Glomerular endothelial cell (primary cell): ENCODE measurements around the gene SLC13A2. TPM values are rescaled to one million over a fixed set of nuclear protein-coding genes. Genes with fewer than 3 reads are reported as not detected.

Experiments
- DNase-seq: peaks from one replicate; pipeline ENCODE4 v3.0.0-alpha.2; 2011; ENCODE audit warnings: low read depth, low spot score; ENCODE audit errors: extremely low read depth
- total RNA-seq: library from RNA; depleted of rRNA; stranded (reverse); fragments of >200 nt; gene quantifications from 2 replicates; pipeline ENCODE4 v1.2.3, GENCODE V29; 2015

Gene SLC13A2
- total RNA-seq, 1 donor from 2014 or later: not detected

DNA sequence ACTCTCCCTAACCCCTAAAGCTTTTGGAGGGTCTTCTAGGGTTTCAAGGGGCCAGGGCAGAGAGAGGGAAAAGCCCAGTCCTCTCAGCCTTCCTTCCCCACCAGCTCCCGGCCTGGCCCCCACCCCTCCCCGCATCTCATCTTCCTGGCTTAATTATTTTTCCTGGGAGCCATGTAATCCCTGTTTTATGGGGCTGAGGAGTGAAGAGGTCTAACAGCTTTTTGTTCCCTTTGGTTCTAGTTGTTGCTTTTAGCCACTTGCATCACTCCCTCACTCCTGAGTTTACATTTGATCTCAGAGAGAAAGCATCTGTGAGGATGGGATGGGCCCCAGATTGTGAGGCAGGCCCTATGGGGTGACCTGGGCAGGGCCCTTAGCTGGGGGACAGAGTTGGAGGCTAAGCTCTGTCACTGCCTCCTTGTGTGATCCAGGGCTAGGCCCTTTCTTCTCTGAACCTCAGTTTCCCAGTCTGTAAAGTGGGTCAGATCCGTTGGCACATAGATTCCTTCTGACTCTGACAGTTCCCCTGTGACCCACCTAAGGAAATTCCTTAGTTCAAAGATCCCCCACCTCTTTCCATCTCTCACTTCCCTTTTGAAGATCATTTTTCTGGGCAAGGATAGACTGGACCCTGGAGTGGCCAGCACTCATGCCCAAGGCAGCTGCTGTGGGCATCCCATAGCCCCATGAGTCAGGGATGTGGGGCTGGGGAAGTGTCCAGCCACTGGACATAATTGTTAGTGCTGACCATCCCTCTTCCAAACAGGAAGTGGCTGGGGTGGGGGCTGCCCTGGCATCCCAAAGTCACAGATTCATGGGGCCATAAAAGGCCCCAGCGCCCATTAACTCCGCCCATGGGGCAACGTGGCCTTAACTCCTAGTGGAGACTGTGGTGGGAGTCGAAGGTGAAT is 58.9 kb downstream of the SLC13A2 start:
- no peak for DNase-seq

DNA sequence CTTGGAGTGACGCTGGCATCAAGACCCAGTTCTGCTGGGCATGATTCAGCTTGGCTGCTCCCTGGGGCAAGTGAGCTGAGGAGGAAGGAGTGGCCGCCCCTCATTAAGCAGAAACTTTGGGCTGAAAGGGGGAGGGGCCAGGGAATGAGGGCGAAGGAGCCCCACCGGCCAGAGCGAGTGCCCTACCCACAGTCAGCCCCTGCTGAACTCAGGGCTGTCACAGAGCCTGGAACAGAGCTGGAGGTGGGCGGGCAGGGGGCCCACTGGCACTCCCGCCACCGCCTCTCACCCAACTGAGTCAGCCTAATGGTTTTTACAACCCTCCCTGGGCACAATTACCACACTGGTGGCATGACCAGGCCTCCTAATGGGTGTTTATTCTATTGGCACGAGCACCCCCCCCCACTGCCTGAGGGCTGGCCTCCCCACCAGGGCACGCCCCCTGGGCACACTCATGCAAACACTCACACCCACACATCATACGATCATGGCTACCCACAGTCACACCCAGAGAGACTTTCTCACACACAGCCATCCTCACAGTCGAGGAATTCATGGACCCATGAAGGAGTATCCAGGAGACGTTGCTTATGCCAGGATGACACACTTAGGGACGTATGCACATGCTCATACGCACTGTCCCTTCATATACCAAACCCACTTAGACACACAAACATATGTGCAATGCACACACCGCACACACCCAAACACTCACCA is 59.8 kb downstream of the SLC13A2 start:
- DNase-seq: no peak

DNA sequence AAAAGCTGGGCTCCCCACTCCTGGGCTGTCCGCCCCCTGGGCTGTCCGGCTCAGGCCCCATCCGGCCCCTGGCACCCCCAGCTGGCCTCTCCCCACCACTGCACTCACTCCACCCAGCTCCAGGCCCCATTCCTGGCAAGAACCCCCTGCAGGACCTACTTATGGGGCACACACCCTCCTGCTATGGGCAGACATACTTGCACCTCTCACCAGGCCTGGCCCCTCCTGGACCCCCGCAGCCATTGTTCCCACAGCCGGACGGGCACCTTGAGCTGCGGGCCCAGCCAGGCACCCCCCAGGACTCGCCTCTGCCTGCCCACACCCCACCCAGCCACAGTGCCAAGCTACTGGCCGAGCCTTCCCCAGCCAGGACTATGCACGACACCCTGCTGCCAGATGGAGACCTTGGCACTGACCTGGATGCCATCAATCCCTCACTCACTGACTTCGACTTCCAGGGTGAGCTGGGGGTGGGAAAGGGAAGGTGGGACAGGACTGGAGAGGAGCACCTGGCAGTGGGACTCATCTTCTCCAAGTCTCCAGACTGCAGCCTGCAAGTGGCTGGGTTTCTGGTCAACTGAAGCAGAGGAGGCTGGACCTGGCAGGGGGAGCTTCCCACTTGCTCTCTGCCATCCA is 61.4 kb downstream of the SLC13A2 start:
- DNase-seq: no peak

DNA sequence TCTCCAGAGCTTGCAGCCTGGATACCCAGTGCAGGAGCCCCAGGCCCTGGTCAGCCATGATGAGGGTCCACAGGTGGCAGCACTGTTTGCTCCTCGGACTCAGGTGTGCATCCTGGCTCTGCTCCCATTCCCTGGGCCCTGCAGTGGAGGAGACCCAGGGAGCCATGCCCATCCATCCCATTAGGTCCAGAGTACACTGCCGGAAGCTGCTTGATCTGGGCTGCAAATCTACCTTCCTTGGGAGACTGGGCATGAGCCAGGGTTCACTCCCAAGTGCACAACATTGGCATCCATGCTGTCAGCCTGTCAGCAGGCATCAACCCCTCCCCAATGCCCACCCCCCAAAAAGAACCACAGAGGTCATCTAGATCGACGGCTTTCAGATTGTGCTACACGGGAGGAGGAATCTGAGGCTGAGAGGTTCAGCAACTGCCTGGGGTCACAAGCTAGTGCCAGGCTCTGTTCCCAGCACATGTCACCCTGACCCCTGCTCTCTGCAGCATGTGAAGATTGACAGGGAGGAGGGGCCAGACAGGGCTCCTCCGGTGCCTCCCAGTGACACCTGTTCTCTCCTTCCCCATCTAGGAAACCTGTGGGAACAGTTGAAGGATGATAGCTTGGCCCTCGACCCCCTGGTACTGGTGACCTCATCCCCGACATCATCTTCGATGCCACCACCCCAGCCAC is 63.2 kb downstream of the SLC13A2 start:
- no peak for DNase-seq

DNA sequence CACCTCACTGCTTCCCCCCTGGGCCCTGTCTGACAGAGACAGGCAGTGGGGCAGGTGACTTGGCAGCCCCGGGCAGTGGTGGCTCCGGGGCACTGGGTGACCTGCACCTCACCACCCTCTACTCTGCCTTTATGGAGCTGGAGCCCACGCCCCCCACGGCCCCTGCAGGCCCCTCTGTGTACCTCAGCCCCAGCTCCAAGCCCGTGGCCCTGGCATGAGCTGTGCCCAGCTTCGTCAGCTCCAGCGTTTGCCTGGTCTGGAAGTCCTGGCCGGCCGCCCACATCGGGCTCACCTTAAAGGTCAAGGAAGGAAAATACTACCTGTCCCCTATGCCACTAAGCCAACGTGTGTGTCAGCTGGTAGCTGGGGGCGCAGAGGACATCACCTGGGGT is 63.8 kb downstream of the SLC13A2 start:
- no peak for DNase-seq

DNA sequence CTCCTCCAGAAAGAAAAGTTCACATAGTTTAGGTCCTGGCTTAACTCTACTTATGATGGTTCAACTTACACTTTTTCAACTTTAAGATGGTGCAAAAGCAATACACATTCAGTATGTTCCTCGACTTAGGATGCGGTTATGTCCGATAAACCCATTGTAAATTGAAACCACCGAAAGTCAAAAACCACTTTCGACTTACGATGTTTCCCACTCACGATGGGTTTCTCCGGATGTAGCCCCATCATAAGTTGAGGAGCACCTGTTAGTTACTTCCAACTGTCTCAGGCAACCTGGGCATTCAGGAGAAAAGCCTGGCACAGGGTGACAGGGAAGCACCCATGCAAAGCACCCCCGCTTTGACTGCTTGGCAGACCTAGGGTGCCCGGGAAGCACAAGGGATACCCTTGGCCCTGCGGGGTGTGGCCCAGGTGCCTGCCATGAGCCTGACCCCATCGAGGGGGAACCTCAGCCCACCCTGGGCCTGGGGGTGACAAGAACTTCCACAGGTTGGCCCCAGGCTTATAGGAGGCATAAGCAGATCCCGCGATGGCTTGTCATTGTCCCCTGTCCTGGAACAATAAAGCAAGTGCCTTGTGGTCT is 65.0 kb downstream of the SLC13A2 start:
- DNase-seq: no peak

DNA sequence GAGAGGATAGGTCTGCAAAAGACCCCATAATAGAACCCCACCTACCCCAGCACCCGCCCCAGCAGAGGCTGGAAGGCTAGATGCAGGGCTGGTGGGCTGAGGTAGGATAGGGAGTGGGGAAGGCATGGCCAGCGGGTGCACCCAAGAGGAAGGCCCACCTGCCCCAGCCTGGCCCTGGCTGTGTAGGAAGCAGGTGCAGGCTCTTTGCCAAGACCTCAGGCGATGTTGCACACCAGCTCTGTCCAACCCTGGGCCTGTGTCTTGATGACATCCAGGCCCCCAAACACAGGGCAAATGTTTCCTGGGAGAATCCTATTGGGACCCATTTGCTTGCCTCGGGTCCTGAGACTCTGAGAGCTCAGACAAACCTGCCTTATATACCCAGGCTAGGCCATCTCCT is 66.8 kb downstream of the SLC13A2 start:
- no peak for DNase-seq

DNA sequence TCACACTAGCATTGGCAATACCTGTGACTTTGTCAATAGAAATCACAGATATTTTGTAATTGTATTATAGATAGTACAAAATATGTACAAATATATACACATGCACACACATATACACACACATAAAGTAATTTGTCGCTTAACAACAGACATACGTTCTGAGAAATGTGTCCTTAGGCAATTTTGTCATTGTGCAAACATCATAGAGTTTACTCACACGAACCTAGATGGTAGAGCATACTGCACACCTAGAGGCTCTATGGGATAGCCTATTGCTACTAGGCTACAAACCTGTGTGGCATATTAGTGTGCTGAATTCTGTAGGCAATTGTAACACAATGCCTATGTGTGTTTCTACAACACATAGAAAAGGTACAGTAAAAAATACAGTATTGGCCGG is 68.0 kb downstream of the SLC13A2 start:
- DNase-seq: no peak

DNA sequence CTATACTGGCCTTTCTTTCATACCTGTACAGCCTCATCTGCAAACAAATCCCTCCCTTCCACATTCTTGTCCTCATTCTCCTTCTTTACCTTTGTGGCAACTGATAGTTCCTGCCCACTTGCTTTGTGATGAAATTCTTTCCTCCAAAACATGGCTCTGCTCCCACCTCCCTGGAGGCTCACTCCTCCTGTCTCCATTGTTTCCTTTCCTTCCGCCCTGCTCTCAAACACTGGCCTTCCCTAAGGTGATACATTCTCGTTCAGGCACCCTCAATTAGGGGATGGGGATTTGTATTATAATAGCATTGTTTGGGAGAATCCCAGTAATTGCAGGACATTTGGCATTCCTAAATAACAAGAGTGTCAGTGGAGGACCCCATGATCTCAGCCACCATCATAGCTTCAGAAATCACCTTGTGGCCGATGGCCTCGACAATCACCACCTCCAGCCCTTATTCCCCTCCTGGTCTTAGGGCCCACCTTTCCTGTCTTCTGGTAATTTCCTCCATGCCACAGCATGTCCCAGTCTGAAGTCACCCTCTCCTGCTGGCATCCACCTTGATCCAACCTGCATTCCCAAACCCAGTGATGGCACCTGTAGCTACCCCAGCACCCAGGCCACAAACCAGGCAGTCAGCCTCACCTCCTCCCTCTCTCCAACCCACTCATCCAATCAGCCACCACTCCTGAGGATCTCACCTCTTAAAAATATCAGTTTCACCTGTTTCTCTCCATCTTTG is 71.1 kb downstream of the SLC13A2 start:
- DNase-seq: no peak

DNA sequence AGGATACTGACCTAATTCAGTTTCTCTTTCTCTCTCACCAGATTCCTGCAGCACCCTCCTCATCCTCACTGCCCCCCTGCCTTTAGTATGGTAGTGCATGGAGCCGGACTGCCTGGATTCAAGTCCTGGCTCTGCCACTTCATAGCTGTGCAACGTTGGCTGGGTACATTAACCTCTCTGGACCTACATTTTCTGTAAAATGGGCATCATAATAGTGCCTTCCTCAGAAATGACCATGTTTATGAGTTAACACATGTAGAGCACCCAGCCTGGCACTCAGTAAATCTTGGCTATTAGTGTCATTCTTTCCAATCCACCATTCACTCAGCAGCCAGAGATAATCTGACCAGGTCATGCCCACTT is 71.7 kb downstream of the SLC13A2 start:
- DNase-seq: no peak

DNA sequence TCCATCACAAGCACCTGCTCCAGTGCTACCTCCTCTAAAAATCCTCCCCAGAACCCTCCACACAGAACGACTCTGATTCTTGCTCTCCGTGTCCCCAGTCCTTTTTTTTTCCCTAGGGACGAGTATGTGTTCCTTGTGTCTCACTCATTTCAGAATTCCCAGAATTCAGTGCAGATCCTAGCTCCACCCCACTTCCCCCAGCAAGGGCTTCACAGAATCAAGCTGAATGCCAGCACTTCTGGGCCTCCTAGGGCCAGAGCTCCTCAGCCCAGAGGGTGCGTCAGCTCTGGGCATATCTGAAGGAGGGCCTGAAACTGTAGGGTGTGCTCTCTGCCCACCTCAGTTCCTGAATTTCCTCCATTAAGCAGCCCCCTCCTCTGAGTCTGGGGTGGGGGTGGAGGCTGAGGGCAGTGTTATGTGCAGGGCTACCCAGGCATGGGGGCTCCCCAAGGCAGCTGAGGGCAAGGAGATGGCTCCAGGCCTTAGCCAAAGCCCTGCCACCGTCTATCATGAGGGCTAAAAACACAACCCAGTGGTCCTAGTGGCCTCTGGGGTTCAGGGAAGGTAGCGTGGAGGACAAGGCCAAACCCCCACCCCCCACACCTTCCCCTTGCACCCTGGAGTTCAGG is 72.5 kb downstream of the SLC13A2 start:
- DNase-seq: no peak

DNA sequence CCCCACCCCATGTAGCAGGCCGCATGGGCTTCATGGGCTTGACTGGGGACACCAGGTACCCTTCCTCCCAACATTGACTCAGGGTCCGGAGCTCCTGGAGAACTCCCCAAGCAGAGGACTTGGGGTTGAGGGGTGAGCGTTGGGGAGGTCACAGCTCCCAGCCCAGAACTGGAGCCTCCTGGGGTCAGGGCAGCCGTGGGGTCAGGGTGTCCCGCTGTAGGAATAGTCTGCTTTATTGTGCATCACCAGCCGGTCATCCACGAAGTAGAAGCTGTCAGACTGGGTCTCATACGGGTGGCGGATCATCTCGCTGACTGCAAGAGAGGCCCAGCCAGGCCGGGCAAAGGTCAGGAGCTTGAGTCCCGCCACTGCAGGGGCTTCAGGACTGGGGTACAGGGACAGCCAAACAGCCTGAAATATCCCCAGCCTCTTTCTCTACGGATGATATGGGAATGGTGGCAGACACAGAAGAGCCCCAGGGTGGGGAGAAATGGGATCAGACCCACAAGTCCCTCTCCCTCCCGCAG is 73.7 kb downstream of the SLC13A2 start:
- no peak for DNase-seq

Other genes with a start within 250 kb of the SLC13A2 start
- gene TMEM97, start 154.4 kb upstream of the SLC13A2 start, total RNA-seq: 9.1 and 13.2 TPM in 2 replicates
- gene IFT20, start 138.2 kb upstream of the SLC13A2 start, total RNA-seq: 59.4 and 66.1 TPM in 2 replicates
- gene TNFAIP1, start 137.9 kb upstream of the SLC13A2 start, total RNA-seq: 102 and 120 TPM in 2 replicates
- 74.5 and 83.4 TPM in 2 replicates for gene POLDIP2, start 116.1 kb upstream of the SLC13A2 start, total RNA-seq
- gene SEBOX, start 108.4 kb upstream of the SLC13A2 start, total RNA-seq: not detected in 2 replicates
- gene VTN, start 103.3 kb upstream of the SLC13A2 start, total RNA-seq: 0.05 TPM in 1 of 2 replicates, not detected in the other
- gene SARM1, start 102.0 kb upstream of the SLC13A2 start, total RNA-seq: 4.7 and 6.7 TPM in 2 replicates
- gene SLC46A1, start 67.4 kb upstream of the SLC13A2 start, total RNA-seq: 2.2 and 3.3 TPM in 2 replicates
- gene FOXN1, start 32.7 kb downstream of the SLC13A2 start, total RNA-seq: not detected in 2 replicates
- 38.0 and 40.0 TPM in 2 replicates for gene UNC119, start 79.0 kb downstream of the SLC13A2 start, total RNA-seq
- 101 and 112 TPM in 2 replicates for gene PIGS, start 97.9 kb downstream of the SLC13A2 start, total RNA-seq
- gene ALDOC, start 103.3 kb downstream of the SLC13A2 start, total RNA-seq: 14.1 and 23.8 TPM in 2 replicates
- gene SPAG5, start 125.4 kb downstream of the SLC13A2 start, total RNA-seq: 13.0 and 18.6 TPM in 2 replicates
- 2.5 and 5.1 TPM in 2 replicates for gene RSKR, start 140.5 kb downstream of the SLC13A2 start, total RNA-seq
- 132 and 154 TPM in 2 replicates for gene BLTP2, start 171.5 kb downstream of the SLC13A2 start, total RNA-seq
- gene SDF2, start 188.3 kb downstream of the SLC13A2 start, total RNA-seq: 54.4 and 58.6 TPM in 2 replicates
- 49.1 and 65.2 TPM in 2 replicates for gene SUPT6H, start 188.6 kb downstream of the SLC13A2 start, total RNA-seq
- 0.23 TPM in 1 of 2 replicates, not detected in the other for gene PROCA1, start 238.2 kb downstream of the SLC13A2 start, total RNA-seq
- gene RAB34, start 244.2 kb downstream of the SLC13A2 start, total RNA-seq: 80.6 and 99.5 TPM in 2 replicates
- 328 and 663 TPM in 2 replicates for gene RPL23A, start 246.3 kb downstream of the SLC13A2 start, total RNA-seq